Hindlimb muscle (tissue), 1 donor: ENCODE measurements around the gene LCE1A. TPM values are rescaled to one million over a fixed set of nuclear protein-coding genes. Genes with fewer than 3 reads are reported as not detected.
A peak's percentile ranks its signal among the peaks of the same experiment; 100 is the strongest.

Experiments
- DNase-seq: peaks from one replicate; pipeline ENCODE4 v3.0.0-alpha.2; 2013
- polyA plus RNA-seq: library from polyadenylated mRNA; unstranded; fragments of 120-200 nt; gene quantifications from one replicate; pipeline ENCODE4 v1.2.1, GENCODE V29; 2013; ENCODE audit not compliant: insufficient read length

The LCE1A gene
- polyA plus RNA-seq: not detected

- DNase-seq: no peak
Observed at GRCh38 chr1:152827173-152827572, at the start of gene LCE1A. Gene LCE1A (plus strand): TSS chr1:152827473. CDS start chr1:152827473, 0 bp downstream.

- no peak for DNase-seq
Observed at GRCh38 chr1:152777510-152778137, 49.6 kb upstream of the LCE1A start.

GRCh38 chr1:152783095-152783494 lies 44.2 kb upstream of the LCE1A start:
- DNase-seq: no peak

- DNase-seq: no peak
Observed at GRCh38 chr1:152786077-152786476, 41.2 kb upstream of the LCE1A start, which contains the start of gene LCE1E. Gene LCE1E (plus strand): TSS chr1:152786257. CDS start chr1:152787300, 1,043 bp downstream.

- DNase-seq: no peak
Observed at GRCh38 chr1:152795686-152796085, 31.6 kb upstream of the LCE1A start.

GRCh38 chr1:152796421-152796820 lies 30.9 kb upstream of the LCE1A start, which contains the start of gene LCE1D:
Gene LCE1D (plus strand): TSS chr1:152796721. CDS start chr1:152797795, 1,074 bp downstream.
- DNase-seq: no peak

GRCh38 chr1:152801333-152801732 lies 25.9 kb upstream of the LCE1A start:
- no peak for DNase-seq

- no peak for DNase-seq
Observed at GRCh38 chr1:152806576-152806975, 20.7 kb upstream of the LCE1A start, which contains the start of gene LCE1C. Gene LCE1C (minus strand): TSS chr1:152806651. CDS start chr1:152805478, 1,173 bp downstream.

GRCh38 chr1:152811050-152811449 lies 16.2 kb upstream of the LCE1A start:
- no peak for DNase-seq

GRCh38 chr1:152811671-152812070 lies 15.6 kb upstream of the LCE1A start, which contains the start of gene LCE1B:
Gene LCE1B (plus strand): TSS chr1:152811971. CDS start chr1:152812447, 476 bp downstream.
- no peak for DNase-seq

- no peak for DNase-seq
Observed at GRCh38 chr1:152817309-152817708, 10.0 kb upstream of the LCE1A start.

- no peak for DNase-seq
Observed at GRCh38 chr1:152823294-152823693, 4.0 kb upstream of the LCE1A start.

- DNase-seq: no peak
Observed at GRCh38 chr1:152824964-152825363, 2.3 kb upstream of the LCE1A start.

GRCh38 chr1:152836870-152837269 lies 9.6 kb downstream of the LCE1A start:
- no peak for DNase-seq

GRCh38 chr1:152842556-152842955 lies 15.3 kb downstream of the LCE1A start, which contains the start of gene LCE6A:
Gene LCE6A (plus strand): TSS chr1:152842856. CDS start chr1:152843521, 665 bp downstream.
- DNase-seq: no peak

GRCh38 chr1:152855661-152856060 lies 28.4 kb downstream of the LCE1A start:
- no peak for DNase-seq

- no peak for DNase-seq
Observed at GRCh38 chr1:152858062-152858461, 30.8 kb downstream of the LCE1A start.

GRCh38 chr1:152859696-152860095 lies 32.4 kb downstream of the LCE1A start, which contains the start of gene LCE7A:
Gene LCE7A (plus strand): TSS chr1:152859996. CDS start chr1:152860698, 702 bp downstream.
- no peak for DNase-seq

- DNase-seq: no peak
Observed at GRCh38 chr1:152860129-152860528, 32.9 kb downstream of the LCE1A start.

- DNase-seq: no peak
Observed at GRCh38 chr1:152861374-152861773, 34.1 kb downstream of the LCE1A start.

- DNase-seq: no peak
Observed at GRCh38 chr1:152864443-152864842, 37.2 kb downstream of the LCE1A start.

GRCh38 chr1:152866321-152866720 lies 39.0 kb downstream of the LCE1A start:
- DNase-seq: no peak

- peak; percentile 46 for DNase-seq
Observed at GRCh38 chr1:152869808-152870419, 42.6 kb downstream of the LCE1A start.
